T-helper 22 cell (primary cell): ENCODE results near the gene CDC14B.
"Not testable (repeated sequence)": the region's sequence is repeated elsewhere in the genome, so short reads cannot be mapped to it uniquely, and the experiment has no call there.

ENCODE experiments used
- DNase-seq: peaks from one replicate; pipeline ENCODE4 v3.0.0-alpha.2; 2020; ENCODE audit warnings: low read depth

The CDC14B gene

GRCh38 chr9:96619491-96620180 is at the start of gene CDC14B:
CDC14B (minus strand) TSS chr9:96619843; CDS start chr9:96619378, 465 bp downstream.
- DNase-seq: peak; percentile 41

- DNase-seq: no peak
Observed at GRCh38 chr9:96668868-96669534, 49.4 kb upstream of the CDC14B start.

- DNase-seq: no peak
Observed at GRCh38 chr9:96667363-96667728, 47.7 kb upstream of the CDC14B start.

GRCh38 chr9:96666653-96667362 is 47.2 kb upstream of the CDC14B start:
- DNase-seq: not testable (repeated sequence)

- DNase-seq: no peak
Observed at GRCh38 chr9:96665789-96666188, 46.1 kb upstream of the CDC14B start.

- no peak for DNase-seq
Observed at GRCh38 chr9:96663506-96664120, 44.0 kb upstream of the CDC14B start.

GRCh38 chr9:96661711-96662110 is 42.1 kb upstream of the CDC14B start:
- DNase-seq: no peak

- no peak for DNase-seq
Observed at GRCh38 chr9:96660692-96661248, 41.1 kb upstream of the CDC14B start.

- peak; percentile 75 for DNase-seq
Observed at GRCh38 chr9:96655198-96655851, 35.7 kb upstream of the CDC14B start, which contains the start of gene PRXL2C. PRXL2C (minus strand) TSS chr9:96655317; CDS start chr9:96655281, 36 bp downstream.

GRCh38 chr9:96654450-96655197 is 35.0 kb upstream of the CDC14B start:
- DNase-seq: peak; percentile 78

- no peak for DNase-seq
Observed at GRCh38 chr9:96651626-96652025, 32.0 kb upstream of the CDC14B start.

- no peak for DNase-seq
Observed at GRCh38 chr9:96649620-96650324, 30.1 kb upstream of the CDC14B start.

GRCh38 chr9:96646081-96646991 is 26.7 kb upstream of the CDC14B start:
- no peak for DNase-seq

- DNase-seq: no peak
Observed at GRCh38 chr9:96644137-96644536, 24.5 kb upstream of the CDC14B start.

- no peak for DNase-seq
Observed at GRCh38 chr9:96641514-96641913, 21.9 kb upstream of the CDC14B start.

GRCh38 chr9:96638606-96639364 is 19.1 kb upstream of the CDC14B start:
- no peak for DNase-seq

- no peak for DNase-seq
Observed at GRCh38 chr9:96636368-96636767, 16.7 kb upstream of the CDC14B start.

- DNase-seq: not testable (repeated sequence)
Observed at GRCh38 chr9:96633579-96633978, 13.9 kb upstream of the CDC14B start.
